Mononuclear cell (primary cell): ENCODE data around the gene RAD18. TPM values are rescaled to one million over a fixed set of nuclear protein-coding genes. Genes with fewer than 3 reads are reported as not detected.

Experiments used
- H3K27me3 ChIP-seq: 2 replicates; pipeline ENCODE4 v1.6.0; 2011; ENCODE audit warnings: low read length, control low read depth; ENCODE audit not compliant: insufficient read depth
- H3K4me1 ChIP-seq: 2 replicates; pipeline ENCODE4 v1.5.1; 2011; ENCODE audit warnings: mild to moderate bottlenecking, low read length, control low read depth; ENCODE audit not compliant: insufficient read depth
- H3K4me3 ChIP-seq: 2 replicates; pipeline ENCODE4 v1.5.1; 2011; ENCODE audit warnings: mild to moderate bottlenecking, low read length, moderate library complexity
- H3K9me3 ChIP-seq: 2 replicates; pipeline ENCODE4 v1.5.1; 2011; ENCODE audit warnings: low read depth, mild to moderate bottlenecking, control low read depth, low read length
- total RNA-seq: library from RNA; depleted of rRNA; stranded (reverse); fragments of >200 nt; gene quantifications from one replicate; pipeline ENCODE4 v1.2.3, GENCODE V29; 2012

Gene RAD18
- total RNA-seq, 1 donor = 25.4 TPM

DNA sequence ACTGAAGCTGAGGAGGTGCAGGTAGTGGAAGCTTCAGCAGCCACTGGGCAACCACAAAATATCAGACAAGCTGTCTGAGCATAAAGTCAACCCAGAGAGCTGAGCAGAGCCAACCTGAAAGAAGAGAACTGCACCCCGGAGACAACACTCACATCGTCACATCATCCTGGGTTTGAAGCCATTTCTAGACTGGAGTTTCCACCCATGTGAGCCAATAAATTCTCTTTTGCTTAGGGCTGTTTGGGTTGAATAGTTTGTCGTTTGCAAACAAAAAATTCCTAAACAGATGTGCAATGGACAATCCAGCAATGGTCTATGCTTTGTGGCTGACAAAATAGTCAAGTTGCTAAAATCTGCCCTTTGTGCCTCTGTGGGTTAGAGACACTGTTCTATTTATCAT, 15.3 kb upstream of the RAD18 start:
- Histone ChIP-seq H3K4me3 (no peak overlapping the region), H3K9me3 (peaks cover 7% of the 10 kb centered on the region), H3K4me1 (no peaks in the 10 kb centered on the region), H3K27me3 (peaks cover 2% of the 10 kb centered on the region)

DNA sequence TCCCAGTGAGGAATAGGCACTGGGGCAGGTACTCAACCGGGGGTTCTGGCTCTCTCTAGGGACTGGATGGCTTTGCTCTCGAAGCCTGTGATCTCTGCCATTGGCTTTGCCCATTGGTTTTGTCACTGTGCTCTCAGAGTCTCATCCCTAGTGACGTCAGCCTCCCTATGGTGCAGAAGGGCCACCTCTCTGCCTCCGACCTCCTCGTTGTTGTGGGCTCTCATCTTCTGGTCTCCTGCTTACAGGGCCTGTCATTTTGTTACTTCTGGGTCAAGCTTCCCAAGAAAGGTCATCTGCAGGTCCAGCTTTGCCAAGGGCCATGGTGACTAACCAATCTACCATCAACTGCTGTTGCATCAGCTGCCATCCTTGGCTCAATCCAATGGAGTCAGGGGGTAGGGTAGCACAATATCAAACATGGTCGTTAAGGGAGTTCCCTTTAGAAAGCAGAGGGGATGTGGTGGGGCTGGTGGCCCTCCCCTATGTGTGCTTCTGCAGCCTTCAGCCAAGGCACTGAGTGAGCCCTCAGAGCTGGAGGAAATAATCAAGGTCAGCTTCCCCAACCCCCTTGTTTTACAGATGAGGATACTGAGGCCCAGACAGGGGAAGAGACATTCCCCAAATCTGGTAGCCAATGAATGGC, 13.4 kb upstream of the RAD18 start:
- H3K9me3 ChIP-seq = peaks cover 7% of the 10 kb centered on the region

DNA sequence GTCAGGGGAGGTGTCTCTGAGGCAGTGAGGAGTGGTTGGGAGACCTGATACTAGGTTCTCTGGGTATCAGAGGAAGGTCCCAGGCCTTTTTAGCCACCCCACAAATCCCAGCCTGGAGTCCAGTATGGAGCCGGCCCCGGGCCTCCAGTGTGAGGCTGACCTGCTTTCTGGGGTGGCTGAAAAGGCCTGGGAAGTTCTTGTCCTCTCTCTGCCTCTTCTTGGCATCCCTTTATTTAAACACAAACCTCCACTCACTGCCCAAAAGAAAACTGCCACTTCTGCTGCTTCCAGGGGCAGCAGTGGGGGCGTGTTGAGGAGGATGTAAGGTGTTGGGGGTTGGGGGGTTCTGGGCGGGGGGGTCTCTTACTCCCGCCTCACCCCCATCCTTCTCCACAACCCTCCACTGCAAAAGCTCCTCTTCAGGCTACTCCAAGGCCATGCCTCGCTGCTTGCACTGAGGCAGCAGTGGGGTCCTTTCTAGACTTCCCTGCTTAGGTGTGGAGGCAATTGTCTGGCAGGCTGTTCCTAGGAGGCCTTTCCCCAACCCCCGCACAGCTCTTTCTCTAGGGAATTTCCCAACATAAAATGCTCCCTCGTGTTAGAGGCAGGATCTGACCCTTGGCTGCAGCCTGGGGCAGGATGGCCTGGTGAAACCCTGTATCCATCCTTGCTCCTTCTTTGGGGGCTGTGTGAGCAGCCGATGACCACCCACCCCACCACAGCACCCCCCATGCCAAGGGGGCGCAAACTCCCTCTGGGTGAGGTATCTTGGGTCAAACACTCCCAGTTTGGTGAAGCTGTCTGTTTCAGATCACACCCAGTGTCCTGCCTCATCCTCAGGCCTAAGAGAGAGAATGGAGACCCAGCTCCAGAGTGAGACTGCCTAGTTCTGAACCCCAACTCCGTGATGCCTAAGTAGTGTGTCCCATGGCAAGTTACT, 12.1 kb upstream of the RAD18 start:
- Histone ChIP-seq H3K9me3 (peaks cover 7% of the 10 kb centered on the region), H3K27me3 (peaks cover 2% of the 10 kb centered on the region), H3K4me1 (no peaks in the 10 kb centered on the region), H3K4me3 (no peak overlapping the region)

More for the DNA sequence above, 13.4 kb upstream of the RAD18 start:
- Histone ChIP-seq H3K27me3 (peaks cover 2% of the 10 kb centered on the region), H3K4me1 (no peaks in the 10 kb centered on the region), H3K4me3 (no peak overlapping the region)

GRCh38 chr3:8974458-8974857, 11.2 kb upstream of the RAD18 start:
- peaks cover 2% of the 10 kb centered on the region for H3K27me3 ChIP-seq
- no peak overlapping the region for H3K4me3 ChIP-seq
- H3K9me3 ChIP-seq = peaks cover 7% of the 10 kb centered on the region
- H3K4me1 ChIP-seq = no peaks in the 10 kb centered on the region

DNA sequence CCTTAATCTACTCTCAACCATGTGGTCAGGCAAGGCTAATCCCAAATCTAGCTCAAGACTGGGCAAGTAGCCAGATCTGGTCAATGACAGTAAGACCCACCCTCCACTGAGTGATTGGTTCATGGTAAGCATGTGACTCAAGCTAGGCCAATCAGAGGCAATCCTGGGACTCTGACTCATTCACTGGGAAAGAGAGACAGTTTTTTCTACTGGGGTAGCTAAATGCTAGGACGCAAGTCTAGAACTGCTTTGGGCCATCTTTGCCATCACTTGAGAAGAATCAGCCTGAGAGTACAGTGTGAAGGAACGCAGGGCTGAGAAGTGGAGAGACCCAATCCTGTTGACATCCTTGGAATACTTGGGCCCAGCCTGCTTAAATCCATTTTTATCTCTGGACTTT, 9.4 kb upstream of the RAD18 start:
- no peak overlapping the region for H3K4me3 ChIP-seq
- H3K9me3 ChIP-seq = no peaks in the 10 kb centered on the region
- H3K4me1 ChIP-seq = no peaks in the 10 kb centered on the region
- peaks cover 3% of the 10 kb centered on the region for H3K27me3 ChIP-seq

DNA sequence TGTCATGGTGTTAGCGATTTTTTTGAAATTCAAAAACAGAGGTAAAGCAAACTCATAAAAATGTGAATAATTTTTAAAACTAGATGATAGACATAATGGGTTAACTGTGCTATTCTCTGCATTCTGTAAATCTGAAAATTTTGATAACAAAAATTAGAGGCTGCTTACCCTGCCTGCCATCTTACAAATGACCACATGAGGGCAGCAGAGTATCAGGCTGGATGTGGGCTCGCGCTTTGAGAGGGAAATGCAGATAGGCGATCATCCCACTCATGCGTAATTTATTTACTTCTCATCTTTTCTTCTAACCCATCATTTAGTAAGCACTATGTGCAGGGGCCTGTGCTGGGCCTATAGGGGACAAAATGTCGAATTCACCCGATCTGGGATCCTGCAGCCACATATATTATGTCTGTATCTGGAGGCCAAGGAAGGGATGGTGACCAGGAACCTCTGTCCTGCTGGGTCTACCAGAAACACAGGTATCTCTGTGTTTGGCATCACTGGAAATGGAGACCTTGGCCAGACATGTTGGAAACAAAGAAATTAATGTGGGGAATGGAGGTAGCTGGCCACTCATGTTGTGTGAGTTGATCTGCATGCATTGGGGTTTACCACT, 7.8 kb upstream of the RAD18 start:
- H3K4me3 ChIP-seq = no peak overlapping the region
- no peaks in the 10 kb centered on the region for H3K4me1 ChIP-seq
- H3K9me3 ChIP-seq = no peaks in the 10 kb centered on the region
- H3K27me3 ChIP-seq = peaks cover 2% of the 10 kb centered on the region

GRCh38 chr3:8969241-8969640, 6.0 kb upstream of the RAD18 start:
- no peak overlapping the region for H3K4me3 ChIP-seq
- H3K27me3 ChIP-seq = peaks cover 2% of the 10 kb centered on the region
- H3K9me3 ChIP-seq = no peaks in the 10 kb centered on the region
- H3K4me1 ChIP-seq = no peaks in the 10 kb centered on the region

- Histone ChIP-seq H3K4me1 (peaks cover 4% of the 10 kb centered on the region), H3K4me3 (no peak overlapping the region), H3K9me3 (no peaks in the 10 kb centered on the region), H3K27me3 (peaks cover 2% of the 10 kb centered on the region)
Observed at GRCh38 chr3:8968375-8968882, 5.2 kb upstream of the RAD18 start.

GRCh38 chr3:8967553-8967952, 4.3 kb upstream of the RAD18 start:
- Histone ChIP-seq H3K4me1 (peaks cover 9% of the 10 kb centered on the region), H3K9me3 (no peaks in the 10 kb centered on the region), H3K27me3 (peaks cover 2% of the 10 kb centered on the region), H3K4me3 (no peak overlapping the region)

DNA sequence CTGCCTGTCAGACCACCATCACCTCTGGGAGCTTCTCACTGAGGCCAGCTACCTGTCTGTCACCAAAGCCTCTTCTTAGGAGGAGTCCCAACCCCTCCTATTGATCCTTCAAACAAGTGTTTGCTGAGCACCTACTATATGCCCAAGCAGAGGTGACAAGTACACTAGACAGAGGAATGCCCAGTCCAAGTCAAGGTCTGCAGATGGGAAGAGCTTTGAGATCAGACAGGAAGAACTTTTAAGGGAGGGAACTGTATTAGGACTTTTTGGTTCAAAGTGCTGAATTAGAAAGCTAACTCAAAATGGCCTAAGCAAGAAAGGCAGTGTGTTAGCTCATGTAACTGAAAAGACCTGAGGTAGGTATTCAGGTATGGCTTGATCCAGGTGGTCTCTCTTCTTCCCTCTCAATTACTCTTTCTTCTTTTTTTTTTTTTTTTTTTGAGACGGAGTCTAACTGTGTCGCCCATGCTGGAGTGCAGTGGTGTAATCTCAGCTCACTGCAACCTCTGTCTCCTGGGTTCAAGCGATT, 3.6 kb upstream of the RAD18 start:
- Histone ChIP-seq H3K4me3 (no peak overlapping the region), H3K27me3 (peaks cover 2% of the 10 kb centered on the region), H3K9me3 (no peaks in the 10 kb centered on the region), H3K4me1 (peaks cover 16% of the 10 kb centered on the region)

DNA sequence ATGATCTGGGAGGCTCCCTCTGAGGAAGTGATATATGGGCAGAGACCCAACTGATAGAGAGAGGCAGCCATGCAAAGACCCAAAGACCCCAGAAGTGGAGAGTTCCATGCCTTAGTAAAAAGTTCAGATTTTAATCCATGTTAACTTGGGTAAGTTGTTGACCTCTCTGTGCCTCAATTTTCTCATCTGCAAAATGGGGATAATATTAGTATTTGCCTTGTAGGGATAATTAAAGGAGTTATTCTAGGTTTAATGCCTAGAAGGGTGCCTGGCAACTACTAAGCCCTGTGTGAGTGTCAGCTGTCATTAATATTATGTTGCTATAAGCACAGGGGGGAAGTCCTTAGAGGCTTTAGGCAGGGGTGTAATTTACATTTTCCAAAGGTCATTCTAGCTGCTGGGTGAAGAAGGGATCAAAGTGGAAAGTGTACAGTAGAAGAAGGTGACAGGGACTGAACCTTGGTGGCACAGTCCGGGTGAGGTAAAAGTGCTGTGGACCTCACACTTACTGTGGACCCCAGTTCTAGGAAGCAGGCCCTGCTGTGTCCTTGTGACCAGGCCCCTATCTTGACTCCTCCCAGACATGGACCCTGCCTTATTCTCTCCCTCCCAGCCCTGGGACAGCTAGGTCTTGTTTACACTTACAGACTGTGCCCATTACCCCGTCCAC, 3.0 kb upstream of the RAD18 start:
- Histone ChIP-seq H3K9me3 (no peaks in the 10 kb centered on the region), H3K27me3 (peaks cover 2% of the 10 kb centered on the region), H3K4me3 (no peak overlapping the region), H3K4me1 (peaks cover 16% of the 10 kb centered on the region)

GRCh38 chr3:8964436-8965370, 1.4 kb upstream of the RAD18 start:
- Histone ChIP-seq H3K4me3 (no peak overlapping the region), H3K4me1 (peaks cover 21% of the 10 kb centered on the region), H3K27me3 (peaks cover 2% of the 10 kb centered on the region), H3K9me3 (no peaks in the 10 kb centered on the region)

- Histone ChIP-seq H3K9me3 (no peaks in the 10 kb centered on the region), H3K4me3 (peak overlapping the region; percentile 75), H3K4me1 (peaks cover 28% of the 10 kb centered on the region), H3K27me3 (no peaks in the 10 kb centered on the region)
Observed at GRCh38 chr3:8962226-8962861, 928 bp downstream of the RAD18 start.
